Endothelial cell of umbilical vein (primary cell): ENCODE results near the gene POPDC3. TPM values are rescaled to one million over a fixed set of nuclear protein-coding genes. Genes with fewer than 3 reads are reported as not detected.

Experiments
- BruUV-seq: library from RNA; stranded (reverse); fragments of 400-500 nt; replicated peaks from 2 replicates; lab custom pipeline; 2021; lab: Mats Ljungman, UMichigan
- CTCF ChIA-PET: fragments of 300-600, 350-600 bp; sonication (Branson Sonifier 250); formaldehyde crosslinking; loops from one replicate; lab custom pipeline; 2021; ENCODE audit warnings: antibody characterized with exemption, inconsistent platforms; lab: Charles Lee
- POLR2A ChIA-PET: fragments of 300-600, 350-600 bp; sonication (Branson Sonifier 250); formaldehyde crosslinking; loops from one replicate; lab custom pipeline; 2021; ENCODE audit warnings: antibody characterized with exemption, inconsistent platforms; lab: Charles Lee
- DNase-seq: peaks from one replicate; pipeline ENCODE4 v3.0.0-alpha.2; 2011; ENCODE audit warnings: low read depth, low spot score
- FAIRE-seq: peaks from 2 replicates; lab custom pipeline; 2011; peaks lifted over from hg19 to GRCh38; lab: Jason Lieb, UNC
- H2AFZ ChIP-seq: 2 replicates; pipeline ENCODE4 v1.6.0; 2012; ENCODE audit warnings: low read depth, low read length, control low read depth, inconsistent platforms
- H3K27ac ChIP-seq: 2 replicates; pipeline ENCODE4 v1.5.1; 2011; ENCODE audit warnings: low read depth, mild to moderate bottlenecking, control low read depth, low read length, moderate library complexity; ENCODE audit not compliant: insufficient read depth
- H3K27me3 ChIP-seq, 2 experiments: 2 replicates each; pipeline versions ENCODE4 v1.6.0 to v1.6.1; 2011; ENCODE audit warnings: low read length in 2 of 2, mixed read lengths in 1 of 2; ENCODE audit not compliant: control insufficient read depth in 2 of 2, insufficient read depth in 2 of 2
- H3K36me3 ChIP-seq, 2 experiments: 2 replicates in 1 of 2; 3 replicates in 1 of 2; pipeline ENCODE4 v1.5.1; 2011; ENCODE audit warnings: low read length in 2 of 2, mild to moderate bottlenecking in 1 of 2, moderate library complexity in 1 of 2; ENCODE audit not compliant: control insufficient read depth in 2 of 2, insufficient read depth in 2 of 2; ENCODE audit errors: extremely low read depth in 1 of 2
- H3K4me1 ChIP-seq: 3 replicates; pipeline ENCODE4 v1.5.1; 2011; ENCODE audit warnings: mild to moderate bottlenecking, low read length; ENCODE audit not compliant: control insufficient read depth, insufficient read depth; ENCODE audit errors: extremely low read depth
- H3K4me2 ChIP-seq: 2 replicates; pipeline ENCODE4 v1.6.1; 2011; ENCODE audit warnings: low read length, control low read depth, mixed read lengths; ENCODE audit not compliant: insufficient read depth
- H3K4me3 ChIP-seq, 3 experiments: fragments of 200-600 bp in 1 of 3; sonication (generic), shearing (Covaris generic) in 1 of 3; replicated peaks in 1 of 3; 2 replicates each; pipeline ENCODE4 v1.5.1; 2011 to 2016; ENCODE audit warnings: control low read depth in 3 of 3, low read length in 3 of 3, mild to moderate bottlenecking in 2 of 3, inconsistent platforms in 1 of 3, low read depth in 1 of 3, moderate library complexity in 1 of 3; ENCODE audit not compliant: insufficient read depth in 1 of 3
- H3K79me2 ChIP-seq: 2 replicates; pipeline ENCODE4 v1.6.0; 2012; ENCODE audit warnings: low read length, inconsistent platforms; ENCODE audit not compliant: control insufficient read depth, insufficient read depth
- H3K9ac ChIP-seq: replicated peaks from 2 replicates; pipeline ENCODE3; 2011; ENCODE audit warnings: low read length, control low read depth; ENCODE audit not compliant: insufficient read depth; ENCODE audit errors: extremely low read depth
- H3K9me1 ChIP-seq: replicated peaks from 3 replicates; pipeline ENCODE4 v1.6.0; 2011; ENCODE audit warnings: mild to moderate bottlenecking, low read length; ENCODE audit not compliant: control insufficient read depth, insufficient read depth; ENCODE audit errors: extremely low read depth
- H3K9me3 ChIP-seq: replicated peaks from 2 replicates; pipeline ENCODE4 v1.5.1; 2012; ENCODE audit warnings: low read length, inconsistent platforms; ENCODE audit not compliant: control insufficient read depth, insufficient read depth
- H4K20me1 ChIP-seq: replicated peaks from 2 replicates; pipeline ENCODE3; 2011; ENCODE audit warnings: mild to moderate bottlenecking, low read length; ENCODE audit not compliant: control insufficient read depth, insufficient read depth; ENCODE audit errors: extremely low read depth
- CTCF ChIP-seq, 2 donors: IDR thresholded peaks; 1 replicate in 1 of 2; 2 replicates in 1 of 2; pipeline ENCODE4 v1.5.1; 2011; ENCODE audit warnings: low read length in 2 of 2, mild to moderate bottlenecking in 2 of 2, moderate library complexity in 2 of 2, control low read depth in 1 of 2, inconsistent platforms in 1 of 2, low read depth in 1 of 2; ENCODE audit not compliant: insufficient read depth in 1 of 2; ENCODE audit errors: extremely low read depth in 1 of 2
- FOS ChIP-seq: IDR thresholded peaks from 2 replicates; pipeline ENCODE4 v1.6.1; 2011; ENCODE audit warnings: mild to moderate bottlenecking, low read length, moderate library complexity, borderline replicate concordance; ENCODE audit not compliant: insufficient read depth
- JUN ChIP-seq: IDR thresholded peaks from 2 replicates; pipeline ENCODE4 v1.6.1; 2011; ENCODE audit warnings: borderline replicate concordance, low read depth; ENCODE audit not compliant: insufficient read length, insufficient read depth
- MAX ChIP-seq: IDR thresholded peaks from 2 replicates; pipeline ENCODE4 v1.6.1; 2011; ENCODE audit not compliant: insufficient read depth, insufficient read length
- POLR2AphosphoS5 ChIP-seq: IDR thresholded peaks from 2 replicates; pipeline ENCODE4 v1.6.1; 2012; ENCODE audit warnings: low read depth, mild to moderate bottlenecking, control low read depth, low read length, moderate library complexity; ENCODE audit not compliant: insufficient read depth
- dilution Hi-C: fragments of 300-500 bp; cut with MboI; formaldehyde crosslinking; loops from one replicate; pipeline ENCODE4 v1.15.0; 2019; ENCODE audit warnings: low sequenced_read_pairs; ENCODE audit not compliant: extremely low pct_ligation_motif_present
- intact Hi-C: fragments of 100-400 bp; cut with micrococcal nuclease; formaldehyde crosslinking; loops from one replicate; pipeline ENCODE4 v1.10.0; 2022
- polyA plus RNA-seq, 4 experiments: library from polyadenylated mRNA; depleted of rRNA in 3 of 4; stranded (reverse) in 3 of 4; unstranded in 1 of 4; fragments of >200 nt; gene quantifications; 2 replicates each; pipeline versions ENCODE4 v1.2.1 to v1.2.3, GENCODE V29; 2011 to 2012; ENCODE audit warnings: missing spikeins in 1 of 4
- total RNA-seq: library from RNA; stranded (reverse); gene quantifications from 2 replicates; pipeline ENCODE4 v1.2.3, GENCODE V29; 2021

Gene POPDC3
- total and polyA plus RNA-seq, 2 donors (not counting 3 experiments of a cell fraction or from before 2014, with no cell fraction given), result 1.6 to 1.7 TPM

- Histone ChIP-seq H3K36me3 (no peaks in the 10 kb centered on the region), H3K9me1 (no peaks in the 10 kb centered on the region), H4K20me1 (no peaks in the 10 kb centered on the region), H2AFZ (peak overlapping the region; percentile 100), H3K27ac (peak overlapping the region; percentile 38), H3K4me1 (peaks cover 11% of the 10 kb centered on the region), H3K27me3 (no peaks in the 10 kb centered on the region), H3K79me2 (no peaks in the 10 kb centered on the region), H3K4me3 (peak overlapping the region; percentile 53 to 96 (median 76)), H3K9me3 (no peaks in the 10 kb centered on the region), H3K9ac (peak overlapping the region; percentile 68), H3K4me2 (peak overlapping the region; percentile 93)
- BruUV-seq, result no TSS peak
- ChIA-PET CTCF (interaction anchor here (0.6 to 1.9 kb wide), 18 partner anchors 9 to 295 kb away, joined by 3 to 29 read pairs (median 3); partner anchors contain the start of gene PREP), POLR2A (no interaction called here)
- peak; percentile 55 for DNase-seq
- no peak for FAIRE-seq
- dilution Hi-C loops, result no loop called here
- TF ChIP-seq CTCF (IDR thresholded peaks at IDR 0.05; ENCODE audit: extremely low read depth in 1 of 2, insufficient read depth in 1 of 2, low read depth in 1 of 2, low read length in 2 of 2) (peak in 1 of 2 donors; percentile 38), POLR2AphosphoS5 (peak; percentile 31), JUN (no peak), FOS (no peak), MAX (no peak)
- intact Hi-C loops, result loop anchor here (1.0 to 5.0 kb wide), 3 partner anchors 42 to 267 kb away; partner anchors contain the start of gene PREP
Measured at GRCh38 chr6:105136431-105137350, 43.1 kb downstream of the POPDC3 start.
